Body of pancreas (tissue), 4 donors: ENCODE data around the gene PDE1A. TPM values are rescaled to one million over a fixed set of nuclear protein-coding genes. Genes with fewer than 3 reads are reported as not detected.

Source experiments
- ATAC-seq: fragments of 150-250 bp; one replicate; pipeline ENCODE4 v1.9.1; 2016
- DNase-seq, 4 donors: peaks; one replicate each; pipeline ENCODE4 v3.0.0-alpha.2; 2019
- H3K27ac ChIP-seq, 4 donors: fragments of 200-600 bp; sonication (generic); 1 replicate in 3 of 4; 2 replicates in 1 of 4; pipeline versions ENCODE4 v1.5.1 to v1.6.1; 2016 to 2019; ENCODE audit warnings: mild to moderate bottlenecking in 1 of 4, mixed read lengths in 1 of 4, moderate library complexity in 1 of 4
- H3K27me3 ChIP-seq, 2 donors: fragments of 200-600 bp; sonication (generic); one replicate each; pipeline ENCODE4 v1.6.0; 2016; ENCODE audit warnings: mild to moderate bottlenecking in 1 of 2
- H3K36me3 ChIP-seq, 2 donors: fragments of 200-600 bp; sonication (generic); replicated peaks in 1 of 2; 2 replicates each; pipeline ENCODE4 v1.5.1; 2016; ENCODE audit warnings: low read depth in 2 of 2; ENCODE audit not compliant: insufficient read depth in 1 of 2
- H3K4me1 ChIP-seq: fragments of 200-600 bp; sonication (generic); one replicate; pipeline ENCODE4 v1.6.0; 2016
- H3K4me3 ChIP-seq, 2 donors: fragments of 200-600 bp; sonication (generic); 1 replicate in 1 of 2; 2 replicates in 1 of 2; pipeline ENCODE4 v1.5.1; 2016 to 2019
- H3K9me3 ChIP-seq, 3 donors: fragments of 200-600 bp; sonication (generic); 1 replicate in 2 of 3; 2 replicates in 1 of 3; pipeline ENCODE4 v1.5.1; 2016
- POLR2A ChIP-seq, 3 donors: fragments of 450-650 bp; IDR thresholded peaks; one replicate each; pipeline ENCODE4 v1.6.1; 2016; ENCODE audit warnings: antibody characterized with exemption in 3 of 3, mild to moderate bottlenecking in 2 of 3
- WGBS, 2 donors: methylation state at CpG; one replicate each; pipeline ENCODE4 v1.1.5; 2017; 5-methylcytosine and 5-hydroxymethylcytosine counted together
- intact Hi-C: fragments of 100-400 bp; cut with DNase I; formaldehyde crosslinking; loops from one replicate; pipeline ENCODE4 v1.15.1; 2023
- total RNA-seq, 2 donors: library from RNA; depleted of rRNA; stranded (reverse); fragments of >200 nt; gene quantifications; one replicate each; pipeline ENCODE4 v1.1.0, GENCODE V29; 2016
- TF ChIP-seq, protein P1 (sequence below), 7 experiments: fragments of 450-650 bp in 4 of 7; fragments of 200-600 bp in 3 of 7; sonication (generic) in 3 of 7; IDR thresholded peaks; one replicate each; pipeline ENCODE4 v1.5.1; 2016 to 2019; ENCODE audit warnings: antibody characterized with exemption in 7 of 7

PDE1A gene
- total RNA-seq, 2 donors from 2014 or later = 4.0 to 4.2 TPM

DNA sequence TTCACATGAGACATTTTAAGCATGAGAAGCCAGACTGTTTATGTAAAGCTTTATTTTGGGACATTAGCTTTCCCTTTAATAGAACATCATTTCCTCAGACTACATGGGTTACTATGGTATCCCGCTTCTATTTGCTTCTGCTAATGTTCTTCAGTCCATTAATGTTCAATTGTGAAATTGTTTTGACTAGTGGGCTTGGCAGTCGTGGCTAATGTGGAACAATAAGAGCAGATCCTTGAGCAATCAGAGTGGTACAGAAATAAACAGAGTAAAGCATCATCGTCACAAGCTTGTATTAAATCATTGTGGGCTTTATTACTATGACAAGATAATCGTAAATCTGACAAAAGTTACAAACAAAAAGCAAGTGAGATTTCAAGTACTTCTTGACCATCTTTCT lies 60.2 kb downstream of the PDE1A start:
- H3K4me3 ChIP-seq = no peak overlapping the region
- 73 to 77% methylated on average over 4 of the region's 4 CpGs for WGBS, 2 donors
- no peaks in the 10 kb centered on the region for H3K27me3 ChIP-seq
- TF ChIP-seq, protein P1, sequence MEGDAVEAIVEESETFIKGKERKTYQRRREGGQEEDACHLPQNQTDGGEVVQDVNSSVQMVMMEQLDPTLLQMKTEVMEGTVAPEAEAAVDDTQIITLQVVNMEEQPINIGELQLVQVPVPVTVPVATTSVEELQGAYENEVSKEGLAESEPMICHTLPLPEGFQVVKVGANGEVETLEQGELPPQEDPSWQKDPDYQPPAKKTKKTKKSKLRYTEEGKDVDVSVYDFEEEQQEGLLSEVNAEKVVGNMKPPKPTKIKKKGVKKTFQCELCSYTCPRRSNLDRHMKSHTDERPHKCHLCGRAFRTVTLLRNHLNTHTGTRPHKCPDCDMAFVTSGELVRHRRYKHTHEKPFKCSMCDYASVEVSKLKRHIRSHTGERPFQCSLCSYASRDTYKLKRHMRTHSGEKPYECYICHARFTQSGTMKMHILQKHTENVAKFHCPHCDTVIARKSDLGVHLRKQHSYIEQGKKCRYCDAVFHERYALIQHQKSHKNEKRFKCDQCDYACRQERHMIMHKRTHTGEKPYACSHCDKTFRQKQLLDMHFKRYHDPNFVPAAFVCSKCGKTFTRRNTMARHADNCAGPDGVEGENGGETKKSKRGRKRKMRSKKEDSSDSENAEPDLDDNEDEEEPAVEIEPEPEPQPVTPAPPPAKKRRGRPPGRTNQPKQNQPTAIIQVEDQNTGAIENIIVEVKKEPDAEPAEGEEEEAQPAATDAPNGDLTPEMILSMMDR (IDR thresholded peaks at IDR 0.05) = no peak
- TF ChIP-seq POLR2A (IDR thresholded peaks at IDR 0.05) = no peak
- ATAC-seq = peak; percentile 59
- DNase-seq = peak in 1 of 4 donors; percentile 35
- H3K9me3 ChIP-seq = no peaks in the 10 kb centered on the region
- no peaks in the 10 kb centered on the region for H3K36me3 ChIP-seq
- no peak overlapping the region for H3K27ac ChIP-seq
- no peaks in the 10 kb centered on the region for H3K4me1 ChIP-seq
- intact Hi-C loops = no loop called here

DNA sequence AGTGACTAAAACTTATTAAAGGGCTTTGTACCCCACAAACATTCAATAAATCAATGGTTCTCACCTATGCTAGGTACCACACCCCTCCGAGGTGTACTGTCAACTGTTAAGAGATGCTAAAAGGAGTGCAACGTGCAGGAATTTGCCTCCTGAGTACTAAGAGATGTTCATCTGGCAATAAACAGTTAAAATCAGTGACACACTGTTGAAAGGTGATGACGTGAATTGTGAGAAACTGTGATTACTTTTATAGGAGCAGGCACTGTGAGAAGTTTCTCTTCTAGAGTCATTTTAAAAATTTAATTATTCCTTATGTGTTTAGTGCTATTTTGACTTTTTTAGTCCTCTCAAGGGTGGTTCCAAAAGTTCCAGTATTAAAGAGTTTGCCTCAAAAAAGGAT lies 61.0 kb downstream of the PDE1A start:
- H3K4me1 ChIP-seq = no peaks in the 10 kb centered on the region
- DNase-seq (no peak), ATAC-seq (no peak)
- no peaks in the 10 kb centered on the region for H3K9me3 ChIP-seq
- no peaks in the 10 kb centered on the region for H3K27me3 ChIP-seq
- no peak overlapping the region for H3K27ac ChIP-seq
- TF ChIP-seq, protein P1 (IDR thresholded peaks at IDR 0.05) = no peak
- no peak for TF ChIP-seq POLR2A (IDR thresholded peaks at IDR 0.05)
- 60 to 70% methylated on average over 3 of the region's 3 CpGs for WGBS, 2 donors
- intact Hi-C loops = no loop called here
- no peaks in the 10 kb centered on the region for H3K36me3 ChIP-seq
- no peak overlapping the region for H3K4me3 ChIP-seq

DNA sequence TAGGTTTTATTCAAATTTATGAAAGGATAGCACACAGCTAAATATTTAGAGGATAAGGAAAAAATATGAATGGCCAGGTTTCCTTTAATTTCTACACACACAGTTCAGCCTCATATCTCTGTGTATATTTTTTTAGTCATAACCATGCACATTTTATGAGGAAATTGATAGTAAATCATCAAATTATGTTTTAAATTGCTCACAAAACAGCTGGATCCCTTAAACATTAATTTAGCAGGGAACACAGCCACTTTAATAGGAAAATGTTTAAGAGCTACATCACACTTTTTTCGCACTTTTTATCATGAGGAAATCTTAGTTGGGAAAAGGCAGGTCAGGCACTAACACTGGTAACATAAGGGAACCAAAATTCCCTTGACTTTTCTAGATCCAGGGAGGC lies 65.4 kb downstream of the PDE1A start:
- H3K27ac ChIP-seq = no peak overlapping the region
- WGBS, 2 donors = 86 to 89% methylated on average over 1 of the region's 1 CpG
- ATAC-seq (no peak), DNase-seq (no peak)
- TF ChIP-seq, protein P1 (IDR thresholded peaks at IDR 0.05) = no peak
- no peak for TF ChIP-seq POLR2A (IDR thresholded peaks at IDR 0.05)
- intact Hi-C loops = no loop called here
- no peaks in the 10 kb centered on the region for H3K27me3 ChIP-seq
- H3K4me3 ChIP-seq = no peak overlapping the region
- H3K4me1 ChIP-seq = peaks cover 18% of the 10 kb centered on the region
- H3K9me3 ChIP-seq = no peaks in the 10 kb centered on the region
- H3K36me3 ChIP-seq = no peaks in the 10 kb centered on the region

DNA sequence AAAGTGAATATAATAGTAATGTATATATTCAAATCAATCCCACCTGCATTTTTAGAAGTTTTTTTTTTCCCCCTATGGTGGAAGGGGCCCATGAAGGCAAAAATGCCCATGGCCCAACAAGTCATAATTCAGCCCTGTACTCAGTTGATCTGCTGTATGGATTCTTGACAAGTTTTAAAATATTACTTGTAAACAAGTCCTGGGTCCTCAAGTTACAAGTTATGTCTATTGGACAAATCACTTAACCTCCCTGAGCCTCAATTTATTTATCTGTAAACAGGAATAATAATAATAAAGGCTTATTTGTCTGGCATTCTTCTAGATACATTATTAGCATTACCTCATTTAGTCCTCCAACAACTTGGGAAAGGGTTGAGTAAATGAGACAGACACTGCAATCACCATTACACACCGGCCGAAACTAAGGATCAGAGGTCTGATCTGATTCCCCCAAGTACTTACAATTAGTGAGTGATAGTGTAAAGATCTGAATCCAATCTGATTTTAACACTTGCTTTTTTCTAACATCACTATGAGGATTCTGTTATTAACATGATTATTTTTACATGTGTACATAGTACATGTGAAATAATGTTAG lies 66.1 kb downstream of the PDE1A start:
- WGBS, 2 donors = 87 to 92% methylated on average over 2 of the region's 2 CpGs
- H3K36me3 ChIP-seq = no peaks in the 10 kb centered on the region
- H3K4me3 ChIP-seq = no peak overlapping the region
- intact Hi-C loops = no loop called here
- H3K27ac ChIP-seq = peak overlapping the region in 1 of 4 donors; percentile 50
- no peaks in the 10 kb centered on the region for H3K9me3 ChIP-seq
- peaks cover 18% of the 10 kb centered on the region for H3K4me1 ChIP-seq
- ATAC-seq = no peak
- no peak for DNase-seq
- no peaks in the 10 kb centered on the region for H3K27me3 ChIP-seq
- TF ChIP-seq, protein P1 (IDR thresholded peaks at IDR 0.05) = no peak
- TF ChIP-seq POLR2A (IDR thresholded peaks at IDR 0.05) = no peak

DNA sequence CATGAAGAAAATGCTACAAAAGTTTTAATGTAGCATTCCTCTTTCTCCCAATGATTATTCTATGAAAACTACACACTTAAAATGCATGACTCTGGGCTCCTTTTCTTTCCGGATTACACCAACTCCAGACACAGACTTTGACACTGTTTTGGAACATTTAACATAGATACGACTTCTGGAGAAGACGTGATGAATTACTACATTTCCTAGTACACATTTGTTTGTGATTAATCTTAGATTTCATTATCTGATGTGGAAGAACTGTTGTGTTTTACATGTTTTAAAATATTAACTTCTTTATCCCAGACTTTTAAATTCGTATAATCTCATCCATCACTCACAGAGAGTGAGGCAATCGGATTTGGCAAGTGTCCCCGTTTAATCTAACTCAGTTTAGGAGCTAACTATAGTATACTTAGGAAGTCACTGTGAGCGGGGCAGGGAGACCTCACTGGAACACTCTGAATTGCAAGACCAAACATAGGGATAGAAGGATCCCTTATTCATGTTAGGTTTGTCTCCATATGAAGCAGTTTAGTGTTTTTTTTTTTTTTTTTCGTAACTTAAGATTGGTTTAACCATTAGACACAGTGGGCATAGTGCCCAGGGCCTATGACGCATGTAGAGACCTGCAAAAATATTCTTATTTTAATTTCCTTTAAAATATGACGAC lies 66.7 kb downstream of the PDE1A start:
- Histone ChIP-seq H3K4me3 (no peak overlapping the region), H3K36me3 (no peaks in the 10 kb centered on the region), H3K4me1 (peaks cover 18% of the 10 kb centered on the region), H3K27ac (peak overlapping the region in 1 of 4 donors; percentile 50), H3K9me3 (no peaks in the 10 kb centered on the region), H3K27me3 (no peaks in the 10 kb centered on the region)
- intact Hi-C loops = no loop called here
- 13% methylated on average over 10 of the region's 10 CpGs for WGBS, 2 donors
- ATAC-seq (peak; percentile 76), DNase-seq (peak; percentile 66 to 74 (median 72))
- no peak for TF ChIP-seq POLR2A (IDR thresholded peaks at IDR 0.05)
- TF ChIP-seq, protein P1 (IDR thresholded peaks at IDR 0.05) = no peak
